Naive thymus-derived CD4-positive, alpha-beta T cell (primary cell): Measurements from ENCODE around the gene ABCC9. TPM values are rescaled to one million over a fixed set of nuclear protein-coding genes. Genes with fewer than 3 reads are reported as not detected.

Source experiments
- ATAC-seq: fragments of 150-1000 bp; cut with Tn5 transposase; 2 replicates; pipeline ENCODE4 v1.10.0; 2021; ENCODE audit warnings: mild to moderate bottlenecking, moderate library complexity
- CTCF ChIA-PET: fragments of 350-600 bp; sonication (Branson Sonifier 250); formaldehyde crosslinking; loops from one replicate; lab custom pipeline; 2021; ENCODE audit warnings: antibody characterized with exemption; lab: Charles Lee
- POLR2A ChIA-PET: fragments of 350-600 bp; sonication (Branson Sonifier 250); formaldehyde crosslinking; loops from one replicate; lab custom pipeline; 2021; ENCODE audit warnings: antibody characterized with exemption, inconsistent platforms; lab: Charles Lee
- DNase-seq, 9 donors: peaks; one replicate each; pipeline versions ENCODE4 v3.0.0 to v3.0.0-alpha.2; 2020 to 2022; ENCODE audit warnings: mixed read lengths in 1 of 9
- H3K27ac ChIP-seq: one replicate; pipeline ENCODE4 v1.7.0; 2013; ENCODE audit warnings: mild to moderate bottlenecking, low read depth, low read length, moderate library complexity
- H3K27me3 ChIP-seq, 2 donors: one replicate each; pipeline ENCODE4 v1.7.0; 2013; ENCODE audit warnings: low read length in 2 of 2, mild to moderate bottlenecking in 2 of 2, moderate library complexity in 2 of 2; ENCODE audit not compliant: control insufficient read depth in 2 of 2, insufficient read depth in 2 of 2
- H3K36me3 ChIP-seq, 3 experiments: 1 replicate in 2 of 3; 2 replicates in 1 of 3; pipeline ENCODE4 v1.7.0; 2013; ENCODE audit warnings: low read length in 3 of 3, mild to moderate bottlenecking in 3 of 3, moderate library complexity in 1 of 3; ENCODE audit not compliant: insufficient read depth in 3 of 3, control insufficient read depth in 2 of 3
- H3K4me1 ChIP-seq, 2 donors: one replicate each; pipeline ENCODE4 v1.7.0; 2013; ENCODE audit warnings: low read length in 2 of 2, mild to moderate bottlenecking in 2 of 2, moderate library complexity in 1 of 2; ENCODE audit not compliant: control insufficient read depth in 2 of 2, insufficient read depth in 2 of 2
- H3K4me3 ChIP-seq: 2 replicates; pipeline ENCODE4 v1.7.0; 2013; ENCODE audit warnings: mild to moderate bottlenecking, low read length
- H3K9me3 ChIP-seq, 3 experiments: 1 replicate in 2 of 3; 2 replicates in 1 of 3; pipeline ENCODE4 v1.7.0; 2013; ENCODE audit warnings: low read length in 3 of 3; ENCODE audit not compliant: control insufficient read depth in 2 of 3
- H3K27ac Mint-ChIP-seq, 9 donors: one replicate each; pipeline ENCODE4 v1.8.0; 2020 to 2022; ENCODE audit warnings: mixed read lengths in 9 of 9, mild to moderate bottlenecking in 8 of 9, moderate library complexity in 5 of 9, inconsistent platforms in 2 of 9
- H3K27me3 Mint-ChIP-seq, 5 donors: one replicate each; pipeline ENCODE4 v1.8.0; 2021 to 2022; ENCODE audit warnings: mixed read lengths in 5 of 5, mild to moderate bottlenecking in 1 of 5
- H3K36me3 Mint-ChIP-seq, 5 donors: one replicate each; pipeline ENCODE4 v1.8.0; 2020 to 2022; ENCODE audit warnings: mixed read lengths in 5 of 5, mild to moderate bottlenecking in 3 of 5, inconsistent platforms in 1 of 5
- H3K4me1 Mint-ChIP-seq, 7 donors: one replicate each; pipeline ENCODE4 v1.8.0; 2020 to 2022; ENCODE audit warnings: mixed read lengths in 7 of 7, mild to moderate bottlenecking in 3 of 7, inconsistent platforms in 1 of 7
- H3K4me3 Mint-ChIP-seq, 10 donors: one replicate each; pipeline ENCODE4 v1.8.0; 2020 to 2022; ENCODE audit warnings: mild to moderate bottlenecking in 10 of 10, mixed read lengths in 10 of 10, moderate library complexity in 6 of 10, inconsistent platforms in 2 of 10
- H3K9me3 Mint-ChIP-seq, 11 donors: one replicate each; pipeline ENCODE4 v1.8.0; 2020 to 2022; ENCODE audit warnings: mixed read lengths in 11 of 11, mild to moderate bottlenecking in 4 of 11, inconsistent platforms in 1 of 11, moderate library complexity in 1 of 11
- intact Hi-C, 2 donors: fragments of 100-400 bp; cut with micrococcal nuclease; formaldehyde crosslinking; loops; one replicate each; pipeline ENCODE4 v1.15.1; 2023
- polyA plus RNA-seq, 2 donors: library from polyadenylated mRNA; unstranded; fragments of 300-500 nt; fragmentation: Illumina TruSeq; gene quantifications; one replicate each; pipeline ENCODE4 v1.2.3, GENCODE V29; 2021
- total RNA-seq, 6 experiments: library from RNA in 5 of 6; stranded (reverse) in 5 of 6; gene quantifications; 1 replicate in 5 of 6; 2 replicates in 1 of 6; pipeline ENCODE4 v1.2.3 and lab custom pipeline; 2021 to 2026

The ABCC9 gene
- total and polyA plus RNA-seq, 7 experiments from 2014 or later, result 0.05 TPM; not detected in 6

- ATAC-seq (no peak), DNase-seq (no peak)
- CTCF ChIA-PET, result no interaction called here
- no peak overlapping the region for H3K4me3 Mint-ChIP-seq
- H3K36me3 Mint-ChIP-seq, result peaks cover 0 to 3% (median 0%) of the 10 kb centered on the region in 5 donors
- no peaks in the 10 kb centered on the region for H3K4me1 ChIP-seq
- peaks cover 0 to 3% of the 10 kb centered on the region in 2 donors for H3K27me3 ChIP-seq
- intact Hi-C loops, result no loop called here
- H3K36me3 ChIP-seq, result no peaks in the 10 kb centered on the region
- no peak overlapping the region for H3K4me3 ChIP-seq
- H3K27ac ChIP-seq, result no peak overlapping the region
- H3K4me1 Mint-ChIP-seq, result no peaks in the 10 kb centered on the region
- H3K27me3 Mint-ChIP-seq, result peaks cover 2 to 14% (median 12%) of the 10 kb centered on the region in 5 donors
- H3K27ac Mint-ChIP-seq, result no peak overlapping the region
- no peaks in the 10 kb centered on the region for H3K9me3 ChIP-seq
- POLR2A ChIA-PET, result no interaction called here
- peaks cover 0 to 9% (median 0%) of the 10 kb centered on the region in 11 donors for H3K9me3 Mint-ChIP-seq
Measured at GRCh38 chr12:21756699-21757098, 184.5 kb downstream of the ABCC9 start.

GRCh38 chr12:21751517-21751916, 189.7 kb downstream of the ABCC9 start:
- Histone ChIP-seq H3K4me3 (no peak overlapping the region), H3K9me3 (no peaks in the 10 kb centered on the region), H3K4me1 (no peaks in the 10 kb centered on the region), H3K27ac (no peak overlapping the region), H3K27me3 (no peaks in the 10 kb centered on the region), H3K36me3 (no peaks in the 10 kb centered on the region)
- DNase-seq (no peak), ATAC-seq (no peak)
- intact Hi-C loops, result no loop called here
- Mint-ChIP-seq H3K4me1 (no peaks in the 10 kb centered on the region), H3K27me3 (peaks cover 4 to 26% (median 23%) of the 10 kb centered on the region in 5 donors), H3K27ac (no peak overlapping the region), H3K9me3 (peaks cover 0 to 8% (median 2%) of the 10 kb centered on the region in 11 donors), H3K36me3 (peaks cover 0 to 7% (median 0%) of the 10 kb centered on the region in 5 donors), H3K4me3 (no peak overlapping the region)
- ChIA-PET POLR2A (no interaction called here), CTCF (interaction anchor here (0.6 kb wide), 1 partner anchor 254 kb away, joined by 3 read pairs; no protein-coding TSS in a partner anchor)

Other genes with a start within 250 kb of the ABCC9 start
- not detected for gene KCNJ8, start 166.7 kb downstream of the ABCC9 start, total RNA-seq
- not detected for gene KCNJ8, start 166.7 kb downstream of the ABCC9 start, polyA plus RNA-seq
- 10 to 100 TPM; 10.1 to 33.6 (median 19.4) TPM for gene CMAS, start 104.8 kb upstream of the ABCC9 start, total RNA-seq
- gene CMAS, start 104.8 kb upstream of the ABCC9 start, polyA plus RNA-seq, result 10 to 100 TPM; 29.1 to 33.8 TPM